GM19240 (cell line): ENCODE measurements around the gene DNAAF1.
"Not testable (repeated sequence)": the region's sequence is repeated elsewhere in the genome, so short reads cannot be mapped to it uniquely, and the experiment has no call there.

Experiments used
- DNase-seq: peaks from one replicate; pipeline ENCODE4 v3.0.0; 2011; ENCODE audit warnings: low spot score; ENCODE audit not compliant: insufficient read length

DNAAF1 gene

DNA sequence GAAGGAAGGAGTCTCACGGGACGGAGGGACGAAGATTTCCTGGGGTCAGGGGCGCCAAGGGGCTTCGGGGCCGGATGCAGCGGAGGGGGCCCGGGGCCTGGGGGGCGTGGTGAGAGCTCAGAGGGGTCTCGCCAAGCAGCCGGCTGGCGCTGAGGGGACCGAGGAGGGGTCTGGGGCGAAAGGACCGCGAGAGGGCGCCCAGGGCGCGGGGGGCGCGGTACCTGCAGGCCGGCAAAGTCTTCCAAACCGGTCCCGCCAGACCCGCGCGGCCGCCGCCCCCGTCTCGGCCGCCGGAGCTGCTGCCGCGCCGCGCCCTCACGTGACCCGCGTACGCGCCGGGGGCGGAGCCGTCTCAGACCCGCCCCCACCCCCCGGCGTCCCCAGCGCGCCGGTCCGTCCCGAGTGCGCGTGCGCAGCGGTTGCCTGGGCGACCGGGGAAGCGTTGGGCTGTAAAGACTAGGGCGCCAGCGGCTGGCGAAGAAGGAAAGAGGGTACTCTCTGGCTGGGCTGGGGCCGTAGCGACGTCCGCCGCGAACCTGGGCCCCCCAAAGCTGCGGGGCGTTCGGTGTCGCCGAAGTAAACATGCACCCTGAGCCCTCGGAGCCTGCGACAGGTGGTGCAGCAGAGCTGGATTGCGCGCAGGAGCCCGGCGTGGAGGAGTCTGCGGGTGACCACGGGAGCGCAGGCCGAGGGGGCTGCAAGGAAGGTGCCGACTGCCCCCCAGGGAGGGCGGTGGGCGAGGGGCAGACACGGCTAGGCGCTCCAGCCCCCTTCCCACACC lies at the start of gene DNAAF1, which contains the start of gene HSDL1:
Gene DNAAF1, plus strand, starts transcription at position 450 of the 781 bp plus-strand sequence. Its CDS starts 133 bp downstream, at position 583.
Gene HSDL1, minus strand, starts transcription at position 319 of the 781 bp plus-strand sequence. CDS start 13,856 bp downstream, outside the sequence.
- peak; percentile 91 for DNase-seq

GRCh38 chr16:84095466-84095865 lies 49.6 kb upstream of the DNAAF1 start:
- no peak for DNase-seq

DNA sequence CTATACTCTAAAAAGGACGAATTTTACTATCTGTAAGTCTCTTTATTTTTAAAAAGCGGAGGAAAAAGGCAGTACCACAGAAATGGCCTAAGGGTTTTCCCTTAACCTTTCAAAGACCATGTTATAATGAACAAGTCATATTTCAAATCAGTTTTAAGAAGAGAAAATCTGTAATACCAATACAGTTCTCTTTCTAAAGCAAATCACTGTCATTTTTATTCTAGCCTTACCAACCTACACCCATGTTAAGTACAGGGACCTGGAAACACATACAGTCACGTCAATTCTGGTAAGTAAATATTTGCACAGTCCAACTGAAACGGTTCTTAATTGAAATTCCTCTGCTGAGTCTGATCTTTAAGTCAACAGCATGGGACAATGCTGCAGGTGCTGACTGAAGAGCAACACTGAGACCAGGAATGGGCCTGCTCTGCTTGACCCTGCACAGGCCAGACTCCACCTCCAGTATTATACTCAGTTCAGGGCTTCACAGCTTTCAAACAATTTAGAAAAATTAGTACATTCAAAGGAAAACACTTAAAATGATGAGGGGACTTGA lies 48.6 kb upstream of the DNAAF1 start:
- no peak for DNase-seq

- no peak for DNase-seq
These were observed 46.2 kb upstream of the DNAAF1 start for GRCh38 chr16:84098939-84099338.

DNA sequence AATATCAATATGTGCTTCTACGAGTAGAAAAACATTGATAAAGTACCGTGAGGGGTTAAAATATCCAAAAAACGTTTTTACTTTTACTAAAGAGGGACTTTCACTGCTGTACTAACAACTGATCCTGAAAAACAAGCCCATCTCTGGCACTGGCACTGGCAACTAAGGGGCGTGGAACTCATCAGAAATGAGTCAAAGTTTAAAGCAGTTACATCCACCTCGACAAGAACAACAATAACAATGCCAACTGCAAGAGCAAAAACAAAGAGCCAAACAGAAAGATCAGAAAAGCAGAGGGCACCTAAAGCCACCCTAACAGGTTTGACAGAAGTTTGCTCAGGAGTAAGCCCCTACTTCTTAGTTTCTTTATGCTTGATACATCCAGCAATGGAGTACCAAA lies 41.4 kb upstream of the DNAAF1 start:
- no peak for DNase-seq

GRCh38 chr16:84104231-84104630 lies 40.9 kb upstream of the DNAAF1 start:
- DNase-seq = no peak

- DNase-seq = no peak
These were observed 39.8 kb upstream of the DNAAF1 start for GRCh38 chr16:84105301-84105815.

DNA sequence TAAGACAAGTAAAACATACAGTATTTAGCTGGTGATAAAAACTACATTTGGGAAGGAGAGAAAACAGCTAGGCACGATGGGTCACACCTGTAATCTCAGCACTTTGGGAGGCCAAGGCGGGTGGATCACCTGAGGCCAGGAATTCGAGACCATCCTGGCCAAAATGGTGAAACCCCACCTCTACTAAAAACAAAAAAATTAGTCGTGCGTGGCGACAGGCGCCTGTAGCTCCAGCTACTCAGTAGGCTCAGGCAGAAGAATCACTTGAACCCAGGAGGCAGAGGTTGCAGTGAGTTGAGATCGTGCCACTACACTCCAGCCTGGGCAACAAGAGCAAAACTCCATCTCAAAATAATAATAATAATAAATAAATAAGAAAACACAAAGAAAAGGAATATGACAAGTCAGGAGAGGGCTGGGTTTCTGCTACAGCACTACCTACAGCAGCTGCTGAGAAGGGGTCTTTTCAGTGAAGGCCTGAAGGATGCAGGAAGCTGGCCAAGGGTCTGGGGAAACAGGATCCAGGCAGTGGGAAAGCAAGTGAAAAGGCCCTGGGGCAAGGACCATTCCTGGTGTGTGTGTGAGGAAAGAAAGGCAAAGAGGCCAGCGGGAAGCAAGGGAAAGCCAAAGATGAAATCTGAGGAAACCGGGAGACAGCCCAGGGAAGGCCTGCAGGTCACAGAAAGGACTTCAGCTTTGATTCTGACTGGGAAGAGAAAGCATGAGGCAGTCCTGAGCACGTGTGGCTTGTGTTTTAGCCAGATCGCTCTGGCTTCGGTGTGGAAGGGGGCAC lies 39.0 kb upstream of the DNAAF1 start:
- DNase-seq = no peak

DNA sequence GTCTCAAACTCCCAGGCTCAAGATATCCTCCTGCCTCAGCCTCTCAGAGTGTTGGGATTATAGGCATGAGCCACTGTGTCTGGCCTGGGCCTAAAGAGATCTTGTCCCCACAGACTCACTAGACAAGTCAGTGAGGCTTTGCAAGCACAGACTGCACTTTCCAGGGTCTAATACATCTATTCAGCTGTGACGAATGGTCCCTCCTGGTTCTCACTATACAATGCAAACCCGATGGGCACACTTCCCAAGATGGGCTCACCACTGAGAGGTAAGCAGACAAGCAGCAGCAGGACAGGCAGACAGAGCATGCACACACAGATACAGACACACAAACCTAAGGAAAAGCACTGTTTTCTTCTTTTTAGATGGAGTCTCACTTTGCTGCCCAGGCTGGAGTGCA lies 37.2 kb upstream of the DNAAF1 start:
- DNase-seq = no peak

DNA sequence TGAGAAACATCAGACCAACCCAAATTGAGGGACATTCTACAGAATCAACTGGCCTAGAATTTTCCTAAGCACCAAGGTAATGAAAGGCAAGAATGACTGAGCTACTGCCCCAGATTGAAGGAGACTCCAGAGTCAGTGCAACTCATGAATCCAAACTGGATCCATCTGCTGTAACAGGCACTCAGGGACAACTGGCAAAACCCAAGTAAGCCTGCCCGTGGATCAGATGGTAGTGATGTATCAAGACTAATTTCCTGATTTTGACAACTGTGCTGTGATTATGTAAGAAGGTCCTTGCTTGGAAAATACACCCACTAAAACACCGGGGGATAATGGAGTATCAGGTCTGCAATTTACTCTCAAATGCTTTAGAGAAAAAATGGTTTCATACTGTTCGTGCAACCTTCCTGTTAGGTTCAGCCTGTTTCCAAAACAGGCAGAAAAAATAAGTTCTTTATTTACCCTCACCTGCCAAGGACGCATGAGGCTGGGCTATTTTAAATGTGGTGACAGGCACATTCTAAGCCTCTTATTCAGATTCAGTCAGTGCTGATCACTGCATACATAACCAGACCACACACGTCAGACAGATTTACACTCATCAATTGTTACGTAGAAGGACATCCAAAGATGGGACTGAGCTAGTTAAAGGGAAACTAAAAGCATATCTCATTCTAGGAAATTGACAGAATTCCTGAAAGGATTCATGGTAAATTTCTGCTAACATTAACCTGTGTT lies 35.3 kb upstream of the DNAAF1 start:
- DNase-seq = no peak

DNA sequence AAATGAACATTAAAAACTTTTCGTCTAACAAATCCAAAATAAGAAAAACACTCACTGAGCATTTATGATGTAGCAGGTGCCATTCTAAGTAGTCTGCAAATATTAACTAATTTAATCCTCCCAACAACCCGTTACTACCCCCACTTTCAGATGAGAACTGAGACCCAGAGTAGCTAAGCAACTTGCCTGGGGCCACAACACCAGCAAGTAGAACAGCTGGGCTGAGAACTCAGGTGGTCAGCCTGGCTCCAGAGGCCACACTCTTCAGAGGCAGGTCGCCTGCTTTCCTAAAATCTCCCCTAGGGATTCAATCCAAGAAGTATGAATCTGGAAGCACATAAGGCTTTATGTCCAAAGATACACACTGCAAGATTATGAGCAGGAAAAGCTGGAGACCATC lies 34.6 kb upstream of the DNAAF1 start:
- no peak for DNase-seq

- no peak for DNase-seq
These were observed 33.6 kb upstream of the DNAAF1 start for GRCh38 chr16:84111525-84111924.

GRCh38 chr16:84111949-84112348 lies 33.2 kb upstream of the DNAAF1 start:
- not testable (repeated sequence) for DNase-seq

GRCh38 chr16:84115919-84116719 lies 29.0 kb upstream of the DNAAF1 start:
- no peak for DNase-seq

GRCh38 chr16:84116720-84117493 lies 28.2 kb upstream of the DNAAF1 start, which contains the start of gene MBTPS1:
TSS of gene MBTPS1 (minus strand) at chr16:84116942. CDS start at chr16:84101783, 15,159 bp downstream.
- DNase-seq = peak; percentile 85

DNA sequence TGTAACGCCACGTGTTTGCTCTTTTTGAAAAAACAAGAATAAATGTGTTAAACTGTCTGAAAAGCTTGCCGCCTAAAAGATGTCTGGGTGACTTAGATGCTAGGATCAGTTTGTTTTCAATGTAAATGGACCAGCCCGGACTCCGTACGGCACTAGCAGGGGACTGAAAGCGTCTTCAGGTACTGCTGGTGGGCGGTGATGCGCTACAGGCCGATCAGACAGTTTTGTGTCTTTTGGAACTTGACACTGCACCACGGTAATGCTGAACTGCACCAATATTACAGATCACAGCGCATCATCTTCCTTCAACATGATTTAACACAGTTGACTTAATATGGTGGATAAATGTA lies 27.6 kb upstream of the DNAAF1 start:
- peak; percentile 10 for DNase-seq

DNA sequence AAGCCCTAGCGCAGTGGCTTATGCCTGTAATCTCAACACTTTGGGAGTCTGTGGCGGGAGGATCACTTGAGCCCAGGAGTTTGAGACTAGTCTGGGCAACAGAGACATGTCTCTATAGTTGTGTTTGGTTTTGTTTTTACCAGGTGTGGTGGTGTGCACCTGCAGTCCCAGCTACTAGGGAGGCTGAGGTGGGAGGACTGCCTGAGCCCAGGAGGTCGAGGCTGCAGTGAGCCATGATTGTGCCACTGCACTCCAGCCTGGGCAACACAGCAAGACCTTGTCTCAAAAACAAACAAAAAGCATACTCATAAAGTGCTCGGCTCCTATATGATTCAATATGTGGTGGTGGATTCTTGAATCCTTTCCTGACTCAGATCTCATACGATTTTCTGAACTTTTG lies 26.8 kb upstream of the DNAAF1 start:
- DNase-seq = not testable (repeated sequence)

DNA sequence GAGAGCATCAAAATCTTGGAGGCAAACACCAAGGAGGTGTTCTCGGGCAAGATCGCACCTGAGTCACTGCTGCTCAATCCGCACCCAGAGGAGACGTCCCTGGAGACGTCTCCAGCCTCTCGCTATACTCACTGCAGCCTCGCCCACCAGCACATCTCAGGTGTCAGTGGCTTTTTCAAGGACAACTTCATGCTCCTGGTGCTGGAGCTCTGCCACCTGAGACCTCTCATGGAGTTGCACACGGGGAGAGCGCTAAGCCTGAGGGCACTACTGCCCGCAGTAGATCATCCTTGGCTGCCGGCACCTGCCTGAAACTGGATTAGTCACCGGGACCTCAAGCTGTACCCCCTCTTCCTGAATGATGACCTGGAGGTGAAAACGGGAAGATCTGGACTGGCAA lies 25.7 kb upstream of the DNAAF1 start:
- DNase-seq = no peak

DNA sequence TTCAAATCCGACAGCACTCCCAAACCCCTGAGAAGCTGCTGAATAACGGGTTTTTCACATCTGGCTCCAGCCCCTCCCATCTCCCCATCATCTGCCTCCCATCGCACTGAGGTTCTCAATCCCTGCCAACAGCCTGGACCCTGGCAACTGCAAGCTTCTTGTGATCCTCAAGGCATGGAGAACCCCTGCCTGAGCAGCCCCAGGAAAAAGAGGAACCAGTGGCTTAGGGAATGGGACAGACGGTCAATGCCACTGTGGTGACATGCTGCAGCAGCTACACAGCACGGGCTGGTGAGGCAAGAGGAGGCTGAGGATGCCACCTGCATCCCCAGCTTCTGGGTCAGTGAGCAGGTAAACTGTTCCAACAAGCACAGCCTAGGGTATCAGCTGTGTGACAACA lies 25.1 kb upstream of the DNAAF1 start:
- no peak for DNase-seq

DNA sequence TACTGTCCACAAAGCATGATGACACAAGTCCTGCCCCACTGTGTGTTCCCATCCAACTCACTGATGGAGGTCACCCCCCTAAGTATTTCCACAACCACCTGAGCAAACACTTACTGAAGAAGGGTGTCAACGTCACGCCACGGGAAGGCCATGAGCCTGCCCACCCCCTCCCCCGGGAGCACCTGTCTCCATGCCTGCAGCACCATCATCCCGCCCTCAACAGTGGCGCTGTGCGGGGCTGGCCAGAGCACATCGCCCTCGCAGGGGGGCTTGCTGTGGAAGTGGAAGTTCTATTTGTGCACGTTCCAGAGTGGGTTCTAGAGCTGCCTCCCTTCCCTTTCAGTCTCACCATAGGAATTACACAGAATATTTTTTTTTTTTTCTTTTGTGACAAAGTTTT lies 24.1 kb upstream of the DNAAF1 start:
- DNase-seq = no peak
